Caco-2 (cell line): ENCODE data around the gene DDX3X. TPM values are rescaled to one million over a fixed set of nuclear protein-coding genes. Genes with fewer than 3 reads are reported as not detected.
"Not testable (repeated sequence)": the region's sequence is repeated elsewhere in the genome, so short reads cannot be mapped to it uniquely, and the experiment has no call there.

ENCODE experiments used
- BruUV-seq: library from RNA; stranded (reverse); fragments of 400-500 nt; replicated peaks from 2 replicates; lab custom pipeline; 2021; lab: Mats Ljungman, UMichigan
- CTCF ChIA-PET: fragments of 300-600 bp; sonication (Branson Sonifier 250); formaldehyde crosslinking; loops from one replicate; lab custom pipeline; 2022; ENCODE audit warnings: antibody characterized with exemption; lab: Charles Lee
- POLR2A ChIA-PET: fragments of 300-600 bp; sonication (Branson Sonifier 250); formaldehyde crosslinking; loops from one replicate; lab custom pipeline; 2022; ENCODE audit warnings: antibody characterized with exemption; lab: Charles Lee
- DNase-seq, 2 experiments: peaks; one replicate each; pipeline versions ENCODE4 v3.0.0 to v3.0.0-alpha.2; 2020 to 2022
- H3K27me3 ChIP-seq: replicated peaks from 2 replicates; pipeline ENCODE4 v1.6.0; 2011; ENCODE audit warnings: low read length; ENCODE audit not compliant: control insufficient read depth, insufficient read depth
- H3K36me3 ChIP-seq: 2 replicates; pipeline ENCODE4 v1.5.1; 2011; ENCODE audit warnings: low read length; ENCODE audit not compliant: control insufficient read depth, insufficient read depth
- H3K4me1 ChIP-seq: fragments of 250-450 bp; sonication (Bioruptor Pico); 2 replicates; pipeline ENCODE4 v1.5.1; 2020; ENCODE audit warnings: mild to moderate bottlenecking
- H3K4me3 ChIP-seq: 2 replicates; pipeline ENCODE4 v1.5.1; 2011; ENCODE audit warnings: low read depth, mild to moderate bottlenecking, control low read depth, low read length
- H3K9me3 ChIP-seq: fragments of 250-450 bp; sonication (Bioruptor Pico); 2 replicates; pipeline ENCODE4 v1.5.1; 2020; ENCODE audit warnings: mild to moderate bottlenecking, moderate library complexity
- H3K27ac Mint-ChIP-seq: one replicate; pipeline ENCODE4 v1.8.0; 2022; ENCODE audit warnings: mixed read lengths; ENCODE audit not compliant: unreplicated experiment
- H3K27me3 Mint-ChIP-seq: one replicate; pipeline ENCODE4 v1.8.0; 2022; ENCODE audit warnings: mixed read lengths; ENCODE audit not compliant: insufficient read depth, unreplicated experiment
- H3K36me3 Mint-ChIP-seq: one replicate; pipeline ENCODE4 v1.8.0; 2022; ENCODE audit warnings: mild to moderate bottlenecking, mixed read lengths; ENCODE audit not compliant: insufficient read depth, unreplicated experiment
- H3K4me1 Mint-ChIP-seq: one replicate; pipeline ENCODE4 v1.8.0; 2022; ENCODE audit warnings: low read depth, mixed read lengths; ENCODE audit not compliant: unreplicated experiment
- H3K4me3 Mint-ChIP-seq: one replicate; pipeline ENCODE4 v1.8.0; 2022; ENCODE audit warnings: mild to moderate bottlenecking, moderate library complexity, mixed read lengths; ENCODE audit not compliant: unreplicated experiment
- H3K9me3 Mint-ChIP-seq: one replicate; pipeline ENCODE4 v1.8.0; 2022; ENCODE audit warnings: mixed read lengths; ENCODE audit not compliant: unreplicated experiment
- intact Hi-C: fragments of 100-400 bp; cut with micrococcal nuclease; formaldehyde crosslinking; loops from one replicate; pipeline ENCODE4 v1.10.0; 2022; ENCODE audit not compliant: unreplicated experiment
- total RNA-seq: library from RNA; stranded (reverse); gene quantifications from 2 replicates; pipeline ENCODE4 v1.2.3, GENCODE V29; 2022
- TF ChIP-seq, protein P1 (sequence below), 2 experiments: fragments of 200-600 bp in 1 of 2; IDR thresholded peaks; 1 replicate in 1 of 2; 2 replicates in 1 of 2; pipeline versions ENCODE4 v1.5.1 to v1.8.0; 2011 to 2022; ENCODE audit warnings: antibody characterized with exemption in 1 of 2, control low read depth in 1 of 2, inconsistent platforms in 1 of 2, low read depth in 1 of 2, low read length in 1 of 2, mild to moderate bottlenecking in 1 of 2, moderate library complexity in 1 of 2; ENCODE audit not compliant: insufficient read depth in 1 of 2, severe bottlenecking in 1 of 2, unreplicated experiment in 1 of 2

The DDX3X gene
- total RNA-seq, 1 experiment from 2014 or later, result 302 TPM

DNA sequence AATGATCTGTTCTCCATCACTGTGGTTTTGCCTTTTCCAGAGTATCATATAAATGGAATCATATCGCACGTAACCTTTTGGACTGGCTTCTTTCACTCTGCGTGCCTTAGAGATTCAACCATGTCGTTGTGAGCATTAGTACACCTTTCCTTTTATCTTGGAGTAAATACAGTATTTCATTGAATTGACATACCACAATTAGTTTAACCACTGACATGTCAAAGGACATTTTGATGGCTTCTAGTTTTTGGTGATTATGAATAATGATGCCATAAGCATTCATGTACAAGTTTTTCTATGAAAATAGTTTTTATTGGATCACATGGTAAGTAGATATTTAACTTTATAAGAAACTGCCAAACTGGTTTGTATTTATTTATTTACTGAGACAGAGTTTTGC is 35.2 kb downstream of the DDX3X start:
- no peaks in the 10 kb centered on the region for H3K4me1 ChIP-seq
- ChIA-PET CTCF (no interaction called here), POLR2A (no interaction called here)
- no peak overlapping the region for H3K4me3 Mint-ChIP-seq
- TF ChIP-seq, protein P1, sequence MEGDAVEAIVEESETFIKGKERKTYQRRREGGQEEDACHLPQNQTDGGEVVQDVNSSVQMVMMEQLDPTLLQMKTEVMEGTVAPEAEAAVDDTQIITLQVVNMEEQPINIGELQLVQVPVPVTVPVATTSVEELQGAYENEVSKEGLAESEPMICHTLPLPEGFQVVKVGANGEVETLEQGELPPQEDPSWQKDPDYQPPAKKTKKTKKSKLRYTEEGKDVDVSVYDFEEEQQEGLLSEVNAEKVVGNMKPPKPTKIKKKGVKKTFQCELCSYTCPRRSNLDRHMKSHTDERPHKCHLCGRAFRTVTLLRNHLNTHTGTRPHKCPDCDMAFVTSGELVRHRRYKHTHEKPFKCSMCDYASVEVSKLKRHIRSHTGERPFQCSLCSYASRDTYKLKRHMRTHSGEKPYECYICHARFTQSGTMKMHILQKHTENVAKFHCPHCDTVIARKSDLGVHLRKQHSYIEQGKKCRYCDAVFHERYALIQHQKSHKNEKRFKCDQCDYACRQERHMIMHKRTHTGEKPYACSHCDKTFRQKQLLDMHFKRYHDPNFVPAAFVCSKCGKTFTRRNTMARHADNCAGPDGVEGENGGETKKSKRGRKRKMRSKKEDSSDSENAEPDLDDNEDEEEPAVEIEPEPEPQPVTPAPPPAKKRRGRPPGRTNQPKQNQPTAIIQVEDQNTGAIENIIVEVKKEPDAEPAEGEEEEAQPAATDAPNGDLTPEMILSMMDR (IDR thresholded peaks at IDR 0.05; ENCODE audit: insufficient read depth in 1 of 2, low read depth in 1 of 2, low read length in 1 of 2, severe bottlenecking in 1 of 2, unreplicated experiment in 1 of 2), result no peak
- H3K4me1 Mint-ChIP-seq, result no peaks in the 10 kb centered on the region
- H3K36me3 ChIP-seq, result no peaks in the 10 kb centered on the region
- no peaks in the 10 kb centered on the region for H3K9me3 ChIP-seq
- no TSS peak for BruUV-seq
- H3K36me3 Mint-ChIP-seq, result no peaks in the 10 kb centered on the region
- no peak overlapping the region for H3K27ac Mint-ChIP-seq
- H3K4me3 ChIP-seq, result no peak overlapping the region
- H3K27me3 Mint-ChIP-seq, result no peaks in the 10 kb centered on the region
- intact Hi-C loops, result no loop called here
- DNase-seq, result no peak
- H3K9me3 Mint-ChIP-seq, result no peaks in the 10 kb centered on the region
- H3K27me3 ChIP-seq, result no peaks in the 10 kb centered on the region

DNA sequence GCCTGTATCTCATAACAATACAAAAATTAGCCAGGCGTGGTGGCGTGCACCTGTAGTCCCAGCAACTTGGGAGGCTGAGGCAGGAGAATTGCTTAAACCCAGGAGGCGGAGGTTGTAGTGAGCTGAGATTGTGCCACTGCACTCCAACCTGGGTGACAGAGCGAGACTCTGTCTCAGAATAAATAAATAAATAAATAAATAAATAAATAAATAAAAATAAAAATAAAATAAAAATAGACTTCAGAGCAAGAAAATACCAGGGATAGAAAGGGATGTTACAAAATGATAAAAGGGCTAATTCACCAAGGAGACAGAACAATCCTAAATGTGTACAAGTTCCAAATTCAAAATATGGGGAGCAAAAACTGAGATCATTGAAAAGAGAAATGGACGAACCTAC is 37.6 kb downstream of the DDX3X start:
- H3K27me3 Mint-ChIP-seq, H3K4me1 ChIP-seq, intact Hi-C loops, POLR2A ChIA-PET, BruUV-seq, DNase-seq, H3K9me3 Mint-ChIP-seq, H3K36me3 ChIP-seq, H3K9me3 ChIP-seq, CTCF ChIA-PET, H3K4me3 ChIP-seq, H3K27me3 ChIP-seq, H3K4me1 Mint-ChIP-seq, H3K36me3 Mint-ChIP-seq, H3K27ac Mint-ChIP-seq, H3K4me3 Mint-ChIP-seq: not testable (repeated sequence)

DNA sequence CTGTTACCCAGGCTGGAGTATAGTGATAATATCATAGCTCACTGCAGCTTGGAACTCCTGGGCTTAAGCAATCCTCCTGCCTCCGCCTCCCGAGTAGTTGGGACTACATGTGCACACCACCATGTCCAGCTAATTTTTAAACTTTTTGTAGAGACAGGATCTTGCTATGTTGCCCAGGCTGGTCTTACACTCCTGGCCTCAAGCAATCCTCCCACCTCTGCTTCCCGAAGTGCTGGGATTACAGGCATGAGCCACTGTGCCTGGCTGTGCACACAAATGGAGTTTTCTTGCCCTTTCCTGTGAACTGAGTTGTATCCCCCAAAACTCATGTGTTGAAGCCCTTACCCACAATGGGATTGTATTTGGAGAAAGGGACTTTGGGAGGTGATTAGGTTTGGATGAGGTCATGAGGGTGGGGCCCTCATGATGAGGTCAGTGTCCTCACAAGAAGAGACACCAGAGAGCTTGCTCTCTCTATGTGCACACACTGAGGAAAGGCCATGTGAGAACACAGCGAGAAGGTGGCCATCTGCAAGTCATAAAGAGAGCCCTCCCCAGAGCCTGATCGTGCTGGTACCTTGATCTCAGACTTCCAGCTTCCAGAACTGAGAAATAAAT is 40.1 kb downstream of the DDX3X start:
- Mint-ChIP-seq H3K4me3 (no peak overlapping the region), H3K27ac (no peak overlapping the region), H3K36me3 (no peaks in the 10 kb centered on the region), H3K27me3 (no peaks in the 10 kb centered on the region), H3K9me3 (no peaks in the 10 kb centered on the region), H3K4me1 (no peaks in the 10 kb centered on the region)
- no peaks in the 10 kb centered on the region for H3K9me3 ChIP-seq
- POLR2A ChIA-PET, result no interaction called here
- intact Hi-C loops, result no loop called here
- H3K36me3 ChIP-seq, result no peaks in the 10 kb centered on the region
- no peak for DNase-seq
- CTCF ChIA-PET, result no interaction called here
- H3K4me3 ChIP-seq, result no peak overlapping the region
- TF ChIP-seq, protein P1 (IDR thresholded peaks at IDR 0.05; ENCODE audit: insufficient read depth in 1 of 2, low read depth in 1 of 2, low read length in 1 of 2, severe bottlenecking in 1 of 2, unreplicated experiment in 1 of 2), result no peak
- no peaks in the 10 kb centered on the region for H3K4me1 ChIP-seq
- no peaks in the 10 kb centered on the region for H3K27me3 ChIP-seq
- BruUV-seq, result no TSS peak
